ENCODE measurements around the gene FBH1.
A peak's percentile ranks its signal among the peaks of the same experiment; 100 is the strongest.
"Not testable (repeated sequence)": the region's sequence is repeated elsewhere in the genome, so short reads cannot be mapped to it uniquely, and the experiment has no call there.

FBH1 gene

GRCh38 chr10:5889624-5890451 lies at the start of gene FBH1, which contains the start of gene ANKRD16:
Gene FBH1 (plus strand): TSS chr10:5890243. CDS start chr10:5890346, 103 bp downstream.
Gene ANKRD16 (minus strand): TSS chr10:5889893. CDS start chr10:5889354, 539 bp downstream.
- DNase-seq: peak; percentile 97 to 99

GRCh38 chr10:5840314-5841307 lies 49.4 kb upstream of the FBH1 start:
- no peak for DNase-seq

- DNase-seq: no peak
Measured at GRCh38 chr10:5841965-5842364, 48.1 kb upstream of the FBH1 start.

- DNase-seq: no peak
Measured at GRCh38 chr10:5843686-5844344, 46.2 kb upstream of the FBH1 start.

GRCh38 chr10:5844345-5845055 lies 45.5 kb upstream of the FBH1 start:
- DNase-seq: no peak

GRCh38 chr10:5846667-5847066 lies 43.4 kb upstream of the FBH1 start:
- not testable (repeated sequence) for DNase-seq

- no peak for DNase-seq
Measured at GRCh38 chr10:5854131-5854475, 35.9 kb upstream of the FBH1 start.

GRCh38 chr10:5855979-5856700 lies 33.9 kb upstream of the FBH1 start:
- no peak for DNase-seq

GRCh38 chr10:5856701-5857004 lies 33.4 kb upstream of the FBH1 start:
- DNase-seq: no peak

GRCh38 chr10:5858811-5859210 lies 31.2 kb upstream of the FBH1 start:
- no peak for DNase-seq

GRCh38 chr10:5860066-5860465 lies 30.0 kb upstream of the FBH1 start:
- no peak for DNase-seq

- DNase-seq: no peak
Measured at GRCh38 chr10:5862360-5862961, 27.6 kb upstream of the FBH1 start.

- not testable (repeated sequence) for DNase-seq
Measured at GRCh38 chr10:5862981-5863685, 26.9 kb upstream of the FBH1 start.

- DNase-seq: not testable (repeated sequence)
Measured at GRCh38 chr10:5866451-5867081, 23.5 kb upstream of the FBH1 start.

GRCh38 chr10:5867091-5867615 lies 22.9 kb upstream of the FBH1 start:
- not testable (repeated sequence) for DNase-seq

- not testable (repeated sequence) for DNase-seq
Measured at GRCh38 chr10:5868383-5868782, 21.7 kb upstream of the FBH1 start.

GRCh38 chr10:5869156-5869555 lies 20.9 kb upstream of the FBH1 start:
- DNase-seq: no peak

- DNase-seq: no peak
Measured at GRCh38 chr10:5871596-5871995, 18.4 kb upstream of the FBH1 start.

GRCh38 chr10:5873515-5873995 lies 16.5 kb upstream of the FBH1 start:
- DNase-seq: peak; percentile 57 to 66

Measured in stimulated activated CD4-positive, alpha-beta T cell treated with anti-CD3 and anti-CD28 coated beads, Interleukin-4, amount 100 ng/mL, for 4 hours (primary cell).